ENCODE results near the gene SNRPA1.

Gene SNRPA1

DNA sequence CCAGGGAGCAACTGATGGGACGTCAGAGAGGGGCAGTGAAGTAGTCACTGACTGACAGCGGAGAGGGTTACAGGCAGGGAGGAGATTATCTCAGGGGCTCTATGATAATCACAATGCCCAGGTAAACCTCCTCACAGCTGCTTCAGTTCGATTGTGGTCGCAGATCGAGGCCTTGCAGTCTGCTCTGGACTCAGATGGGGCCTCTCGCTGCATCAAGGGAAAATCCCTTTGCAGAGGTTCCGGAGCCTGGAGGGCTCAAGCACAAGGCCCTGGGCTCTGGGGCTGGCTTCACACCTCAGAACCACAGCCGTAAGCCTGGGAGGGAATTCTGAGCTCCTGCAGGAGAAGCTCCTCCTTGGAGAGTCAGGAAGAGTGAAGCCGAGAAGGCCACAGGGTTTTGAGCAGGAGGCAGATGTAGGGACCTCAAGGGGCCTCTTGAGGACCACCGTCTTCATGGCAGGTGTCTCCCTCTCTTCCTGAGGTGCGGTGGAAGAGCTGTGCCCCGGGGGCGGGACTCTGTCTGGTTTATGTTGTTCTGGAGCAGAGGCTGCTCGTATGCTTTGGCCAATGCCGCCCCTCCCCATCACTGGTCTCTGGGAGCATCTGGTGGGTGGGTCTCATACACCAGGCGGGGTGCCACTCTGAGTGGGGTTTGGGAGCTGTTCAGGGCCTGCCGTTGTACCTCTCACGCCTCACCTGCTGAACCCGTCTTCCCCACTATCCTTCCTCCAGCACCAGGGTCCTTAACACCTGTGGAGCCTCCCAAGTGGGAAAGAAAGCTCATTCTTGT is 19.5 kb upstream of the SNRPA1 start:
- no peak overlapping the region for H3K4me3 ChIP-seq (ENCODE audit: low read depth, low read length)
- ChIA-PET POLR2A (no interaction called here), CTCF (interaction anchor here (1.4 kb wide), 1 partner anchor 11 kb away, joined by 4 read pairs; no protein-coding TSS in a partner anchor)
- TF ChIP-seq CTCF (IDR thresholded peaks at IDR 0.05; ENCODE audit: insufficient read depth, low read length, missing control alignments): no peak
- DNase-seq (ENCODE audit: low read depth, low spot score): no peak

DNA sequence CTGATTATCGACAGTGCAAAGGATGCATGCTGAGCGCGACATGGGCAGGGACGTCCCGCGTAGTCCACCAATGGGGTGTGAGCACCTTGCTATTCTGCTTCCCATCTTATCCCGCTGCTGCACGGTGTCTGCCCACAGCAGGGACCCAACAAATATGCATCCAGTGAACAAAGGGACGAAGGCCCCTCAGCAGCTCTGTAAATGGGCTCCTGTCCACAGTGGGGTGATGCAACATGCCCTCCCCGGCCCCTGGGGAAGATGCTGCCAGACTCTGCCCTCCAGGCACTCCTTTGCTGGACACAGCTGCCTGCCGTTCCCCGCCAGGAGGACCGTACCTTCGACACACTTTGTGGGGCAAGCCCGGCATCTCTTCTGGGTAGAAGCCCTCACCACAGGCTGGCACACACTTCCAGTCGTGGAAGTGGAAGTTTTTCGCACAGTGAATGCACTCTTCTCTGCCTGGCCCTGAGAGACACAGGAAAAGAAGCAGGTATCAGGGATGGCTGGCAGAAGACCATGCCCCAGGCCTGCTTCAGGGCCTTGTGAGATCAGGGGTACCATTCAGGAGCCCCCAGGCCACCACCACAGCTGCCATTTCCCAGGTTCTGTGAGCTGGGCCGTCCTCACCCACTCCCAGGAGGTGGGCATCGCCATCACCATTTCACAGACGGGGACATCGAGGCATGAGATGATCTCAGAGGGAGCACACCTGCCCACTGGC is 18.2 kb upstream of the SNRPA1 start:
- no peak for TF ChIP-seq CTCF (IDR thresholded peaks at IDR 0.05; ENCODE audit: insufficient read depth, low read length, missing control alignments)
- DNase-seq (ENCODE audit: low read depth, low spot score): no peak
- POLR2A ChIA-PET: no interaction called here
- H3K4me3 ChIP-seq (ENCODE audit: low read depth, low read length): no peak overlapping the region
- CTCF ChIA-PET: interaction anchor here (0.9 to 1.4 kb wide), 3 partner anchors 11 to 328 kb away, joined by 3 to 7 read pairs (median 4); no protein-coding TSS in a partner anchor

- no peak overlapping the region for H3K4me3 ChIP-seq (ENCODE audit: low read depth, low read length)
- DNase-seq (ENCODE audit: low read depth, low spot score): no peak
- no peak for TF ChIP-seq CTCF (IDR thresholded peaks at IDR 0.05; ENCODE audit: insufficient read depth, low read length, missing control alignments)
- CTCF ChIA-PET: interaction anchor here (1.1 to 1.2 kb wide), 2 partner anchors 8 to 332 kb away, joined by 3 to 5 read pairs; no protein-coding TSS in a partner anchor
- POLR2A ChIA-PET: no interaction called here
Measured at GRCh38 chr15:101310508-101310907, 15.5 kb upstream of the SNRPA1 start.

GRCh38 chr15:101310161-101310480 is 15.1 kb upstream of the SNRPA1 start:
- no peak for TF ChIP-seq CTCF (IDR thresholded peaks at IDR 0.05; ENCODE audit: insufficient read depth, low read length, missing control alignments)
- POLR2A ChIA-PET: no interaction called here
- no peak overlapping the region for H3K4me3 ChIP-seq (ENCODE audit: low read depth, low read length)
- CTCF ChIA-PET: interaction anchor here (1.2 kb wide), 1 partner anchor 8 kb away, joined by 3 read pairs; no protein-coding TSS in a partner anchor
- DNase-seq (ENCODE audit: low read depth, low spot score): no peak

GRCh38 chr15:101309436-101310160 is 14.6 kb upstream of the SNRPA1 start:
- no peak overlapping the region for H3K4me3 ChIP-seq (ENCODE audit: low read depth, low read length)
- ChIA-PET POLR2A (no interaction called here), CTCF (interaction anchor here (18.3 kb wide), 1 partner anchor 329 kb away, joined by 353 read pairs; no protein-coding TSS in a partner anchor)
- no peak for TF ChIP-seq CTCF (IDR thresholded peaks at IDR 0.05; ENCODE audit: insufficient read depth, low read length, missing control alignments)
- no peak for DNase-seq (ENCODE audit: low read depth, low spot score)

Data from AG04449 (cell line).